Prostate gland (tissue), 2 donors: ENCODE data around the gene LGALS1. TPM values are rescaled to one million over a fixed set of nuclear protein-coding genes. Genes with fewer than 3 reads are reported as not detected.
A peak's percentile ranks its signal among the peaks of the same experiment; 100 is the strongest.

ENCODE experiments used
- DNase-seq: peaks from one replicate; pipeline ENCODE4 v3.0.0-alpha.2; 2019; ENCODE audit warnings: low spot score
- H3K27ac ChIP-seq, 2 donors: fragments of 200-600 bp; sonication (generic); 2 replicates each; pipeline ENCODE4 v1.5.1; 2017 to 2019
- H3K27me3 ChIP-seq: fragments of 200-600 bp; sonication (generic); replicated peaks from 2 replicates; pipeline ENCODE4 v1.5.1; 2019; ENCODE audit not compliant: insufficient read depth
- H3K36me3 ChIP-seq, 2 donors: fragments of 200-600 bp; sonication (generic); 1 replicate in 1 of 2; 2 replicates in 1 of 2; pipeline versions ENCODE4 v1.5.1 to v1.8.1; 2017 to 2019
- H3K4me1 ChIP-seq: fragments of 200-600 bp; sonication (generic); replicated peaks from 2 replicates; pipeline ENCODE4 v1.5.1; 2019
- H3K4me3 ChIP-seq, 2 donors: fragments of 200-600 bp; sonication (generic); 2 replicates each; pipeline ENCODE4 v1.5.1; 2017 to 2019
- H3K9me3 ChIP-seq: fragments of 200-600 bp; sonication (generic); 2 replicates; pipeline ENCODE4 v1.5.1; 2017
- CTCF ChIP-seq, 4 experiments: fragments of 200-600 bp in 2 of 4; fragments of 450-650 bp in 2 of 4; sonication (generic) in 2 of 4; IDR thresholded peaks; 1 replicate in 3 of 4; 2 replicates in 1 of 4; pipeline ENCODE4 v1.5.1; 2016 to 2019; ENCODE audit warnings: antibody characterized with exemption in 4 of 4, mild to moderate bottlenecking in 2 of 4, moderate library complexity in 2 of 4
- POLR2A ChIP-seq: fragments of 450-650 bp; IDR thresholded peaks from one replicate; pipeline ENCODE4 v1.6.1; 2016; ENCODE audit warnings: antibody characterized with exemption, mild to moderate bottlenecking
- POLR2AphosphoS5 ChIP-seq: sonication (generic); formaldehyde crosslinking; IDR thresholded peaks from one replicate; pipeline ENCODE4 v1.6.1; 2017; ENCODE audit warnings: antibody characterized with exemption
- WGBS: methylation state at CpG from one replicate; pipeline ENCODE4 v1.1.5; 2018; 5-methylcytosine and 5-hydroxymethylcytosine counted together
- intact Hi-C: fragments of 100-400 bp; cut with DNase I; formaldehyde crosslinking; loops from one replicate; pipeline ENCODE4 v1.14.2; 2022
- total RNA-seq, 2 donors: library from RNA; depleted of rRNA; stranded (reverse); fragments of >200 nt; gene quantifications; one replicate each; pipeline ENCODE4 v1.1.0, GENCODE V29; 2016

The LGALS1 gene
- total RNA-seq, 2 donors from 2014 or later: 365 to 1,063 TPM

DNA sequence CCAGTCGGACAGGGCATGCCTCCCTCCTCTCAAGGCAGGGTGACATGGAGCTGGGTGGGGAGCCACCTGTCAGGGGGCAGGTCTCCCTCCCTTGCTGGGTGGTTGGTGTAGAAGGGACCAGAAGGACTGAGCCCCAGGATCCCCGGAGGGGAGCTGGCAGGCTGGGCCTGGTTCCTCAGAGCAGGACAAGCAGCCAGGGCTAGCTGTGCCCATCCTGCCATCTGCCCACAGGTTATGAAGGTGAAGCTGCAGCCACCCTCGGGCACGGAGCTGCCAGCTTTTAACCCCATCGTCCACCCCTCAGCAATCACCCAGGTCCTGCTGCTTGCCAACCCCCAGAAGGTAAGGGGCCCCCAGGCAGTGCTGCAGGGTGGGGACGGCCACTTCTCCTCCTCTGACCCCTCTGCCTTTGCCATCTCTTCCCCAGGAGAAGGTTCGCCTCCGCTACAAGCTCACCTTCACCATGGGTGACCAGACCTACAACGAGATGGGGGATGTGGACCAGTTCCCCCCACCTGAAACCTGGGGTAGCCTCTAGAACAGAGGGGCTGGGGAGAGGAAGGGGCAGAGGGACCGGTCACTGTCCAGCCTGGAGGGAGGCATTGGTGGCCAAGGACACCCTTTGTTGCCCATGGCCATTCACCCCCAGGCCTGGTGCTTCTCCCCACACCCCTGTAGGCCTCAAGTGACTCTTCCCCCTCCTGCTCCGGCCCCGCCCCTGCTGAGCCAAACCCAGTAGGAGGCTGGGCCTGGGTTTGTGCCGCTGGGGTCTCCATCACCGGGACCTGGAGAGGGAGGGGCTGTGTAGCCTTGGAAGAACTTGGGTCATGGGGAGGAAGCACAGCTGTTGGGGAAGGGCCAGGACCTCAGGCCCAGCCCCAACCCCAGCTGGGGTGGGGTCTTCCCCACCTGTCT, 43.0 kb upstream of the LGALS1 start:
- WGBS: 73% methylated on average over 14 of the region's 14 CpGs
- DNase-seq: no peak
- H3K27ac ChIP-seq: peak overlapping the region; percentile 50 to 59
- no peak overlapping the region for H3K4me3 ChIP-seq
- H3K9me3 ChIP-seq: no peaks in the 10 kb centered on the region
- peaks cover 0 to 9% of the 10 kb centered on the region in 2 donors for H3K36me3 ChIP-seq
- intact Hi-C loops: no loop called here
- no peak for TF ChIP-seq POLR2AphosphoS5
- no peak for TF ChIP-seq CTCF (IDR thresholded peaks at IDR 0.05)
- TF ChIP-seq POLR2A: no peak
- H3K27me3 ChIP-seq: no peaks in the 10 kb centered on the region
- no peaks in the 10 kb centered on the region for H3K4me1 ChIP-seq

GRCh38 chr22:37633089-37633624, 42.3 kb upstream of the LGALS1 start:
- peaks cover 0 to 9% of the 10 kb centered on the region in 2 donors for H3K36me3 ChIP-seq
- peak overlapping the region; percentile 50 to 59 for H3K27ac ChIP-seq
- intact Hi-C loops: no loop called here
- no peaks in the 10 kb centered on the region for H3K4me1 ChIP-seq
- DNase-seq: no peak
- no peaks in the 10 kb centered on the region for H3K9me3 ChIP-seq
- 45% methylated on average over 11 of the region's 11 CpGs for WGBS
- no peaks in the 10 kb centered on the region for H3K27me3 ChIP-seq
- TF ChIP-seq POLR2AphosphoS5 (no peak), CTCF (IDR thresholded peaks at IDR 0.05) (no peak), POLR2A (no peak)
- no peak overlapping the region for H3K4me3 ChIP-seq

GRCh38 chr22:37633625-37634416, 41.6 kb upstream of the LGALS1 start:
- 8% methylated on average over 19 of the region's 24 CpGs for WGBS
- DNase-seq: peak; percentile 40
- H3K4me3 ChIP-seq: no peak overlapping the region
- H3K27ac ChIP-seq: peak overlapping the region; percentile 50 to 59
- H3K4me1 ChIP-seq: no peaks in the 10 kb centered on the region
- intact Hi-C loops: no loop called here
- H3K27me3 ChIP-seq: no peaks in the 10 kb centered on the region
- no peak for TF ChIP-seq POLR2AphosphoS5
- TF ChIP-seq CTCF (IDR thresholded peaks at IDR 0.05): peak in 2 of 4 experiments; percentile 21 to 28
- peaks cover 0 to 4% of the 10 kb centered on the region in 2 donors for H3K36me3 ChIP-seq
- H3K9me3 ChIP-seq: no peaks in the 10 kb centered on the region

DNA sequence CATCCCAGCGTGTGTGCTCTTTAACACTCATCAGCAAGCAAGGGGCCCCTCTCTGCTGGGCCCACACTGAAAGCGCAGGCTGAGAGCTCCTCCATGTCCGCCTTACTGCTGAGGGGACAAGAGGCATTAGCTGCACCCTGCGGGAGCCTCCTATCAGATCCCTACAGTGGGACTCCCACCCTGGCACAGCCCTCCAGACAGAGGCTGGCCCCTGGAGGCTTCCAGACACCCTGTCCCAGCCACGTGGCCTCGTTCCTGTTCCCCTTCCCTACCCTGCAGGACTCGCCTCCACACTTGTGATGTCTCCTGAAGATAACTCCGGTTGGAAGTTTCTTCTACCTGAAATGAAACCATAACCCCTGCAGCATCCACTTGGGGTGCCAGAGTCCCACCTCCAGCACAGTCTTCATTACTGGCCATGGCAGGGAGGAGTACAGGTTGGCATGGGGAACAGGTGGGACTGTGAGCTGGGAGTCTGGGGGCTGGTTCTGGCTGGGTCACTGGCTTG, 41.0 kb upstream of the LGALS1 start:
- peak overlapping the region; percentile 50 to 59 for H3K27ac ChIP-seq
- intact Hi-C loops: no loop called here
- no peaks in the 10 kb centered on the region for H3K27me3 ChIP-seq
- H3K4me3 ChIP-seq: no peak overlapping the region
- H3K9me3 ChIP-seq: no peaks in the 10 kb centered on the region
- TF ChIP-seq POLR2AphosphoS5 (no peak), CTCF (IDR thresholded peaks at IDR 0.05) (peak in 1 of 4 experiments; percentile 11)
- 26% methylated on average over 8 of the region's 8 CpGs for WGBS
- no peaks in the 10 kb centered on the region for H3K4me1 ChIP-seq
- H3K36me3 ChIP-seq: no peaks in the 10 kb centered on the region
- DNase-seq: no peak
